NT2/D1 (cell line): ENCODE results near the gene ZMYND10.

Experiments used
- DNase-seq: peaks from one replicate; pipeline ENCODE4 v3.0.0-alpha.2; 2011; ENCODE audit warnings: low read depth, low spot score
- H3K27me3 ChIP-seq: 2 replicates; pipeline ENCODE4 v1.6.0; 2011; ENCODE audit warnings: mild to moderate bottlenecking; ENCODE audit not compliant: insufficient read length, insufficient read depth
- H3K36me3 ChIP-seq: 2 replicates; pipeline ENCODE4 v1.6.1; 2011; ENCODE audit warnings: mild to moderate bottlenecking, low read length, mixed read lengths; ENCODE audit not compliant: insufficient read depth, insufficient read length
- H3K4me1 ChIP-seq: 2 replicates; pipeline ENCODE4 v1.5.1; 2011; ENCODE audit not compliant: insufficient read depth, insufficient read length
- H3K4me3 ChIP-seq: 2 replicates; pipeline ENCODE4 v1.5.1; 2011; ENCODE audit warnings: low read depth; ENCODE audit not compliant: insufficient read length
- H3K9ac ChIP-seq: 2 replicates; pipeline ENCODE4 v1.6.0; 2011; ENCODE audit warnings: low read depth; ENCODE audit not compliant: insufficient read length
- H3K9me3 ChIP-seq: 2 replicates; pipeline ENCODE4 v1.5.1; 2011; ENCODE audit warnings: mild to moderate bottlenecking, low read length; ENCODE audit not compliant: insufficient read depth
- SUZ12 ChIP-seq: IDR thresholded peaks from 2 replicates; pipeline ENCODE4 v1.6.1; 2011; ENCODE audit not compliant: insufficient read length, insufficient read depth; ENCODE audit errors: extremely low read depth
- YY1 ChIP-seq: IDR thresholded peaks from 2 replicates; pipeline ENCODE4 v1.6.1; 2011; ENCODE audit not compliant: insufficient read length, insufficient read depth
- ZNF274 ChIP-seq: IDR thresholded peaks from 2 replicates; pipeline ENCODE4 v1.6.1; 2011; ENCODE audit warnings: mild to moderate bottlenecking, low read depth, low read length

ZMYND10 gene

GRCh38 chr3:50369012-50369670 lies 23.6 kb upstream of the ZMYND10 start:
- H3K4me3 ChIP-seq, result no peak overlapping the region
- no peak for TF ChIP-seq ZNF274
- no peak for TF ChIP-seq SUZ12
- TF ChIP-seq YY1, result no peak
- peaks cover 26% of the 10 kb centered on the region for H3K4me1 ChIP-seq
- H3K27me3 ChIP-seq, result peaks cover 9% of the 10 kb centered on the region
- H3K9ac ChIP-seq, result no peak overlapping the region
- H3K36me3 ChIP-seq, result no peaks in the 10 kb centered on the region
- no peaks in the 10 kb centered on the region for H3K9me3 ChIP-seq
- no peak for DNase-seq

GRCh38 chr3:50365842-50366220 lies 20.3 kb upstream of the ZMYND10 start:
- peak overlapping the region; percentile 79 for H3K9ac ChIP-seq

GRCh38 chr3:50365080-50365841 lies 19.7 kb upstream of the ZMYND10 start:
- peaks cover 18% of the 10 kb centered on the region for H3K27me3 ChIP-seq
- peak overlapping the region; percentile 79 for H3K9ac ChIP-seq
- H3K36me3 ChIP-seq, result no peaks in the 10 kb centered on the region
- peaks cover 13% of the 10 kb centered on the region for H3K4me1 ChIP-seq
- no peak for TF ChIP-seq ZNF274
- no peak for TF ChIP-seq SUZ12
- no peak for TF ChIP-seq YY1
- DNase-seq, result peak; percentile 68
- peak overlapping the region; percentile 59 for H3K4me3 ChIP-seq
- H3K9me3 ChIP-seq, result no peaks in the 10 kb centered on the region

More at GRCh38 chr3:50365842-50366220, 20.3 kb upstream of the ZMYND10 start:
- no peak overlapping the region for H3K4me3 ChIP-seq
- H3K4me1 ChIP-seq, result peaks cover 13% of the 10 kb centered on the region
- TF ChIP-seq ZNF274 (no peak), SUZ12 (no peak), YY1 (no peak)
- no peaks in the 10 kb centered on the region for H3K9me3 ChIP-seq
- H3K36me3 ChIP-seq, result no peaks in the 10 kb centered on the region
- DNase-seq, result no peak
- peaks cover 18% of the 10 kb centered on the region for H3K27me3 ChIP-seq

- DNase-seq, result no peak
Observed at GRCh38 chr3:50364573-50365079, 19.1 kb upstream of the ZMYND10 start.

GRCh38 chr3:50359760-50360110 lies 14.2 kb upstream of the ZMYND10 start:
- Histone ChIP-seq H3K9me3 (no peaks in the 10 kb centered on the region), H3K36me3 (peaks cover 41% of the 10 kb centered on the region), H3K27me3 (peaks cover 17% of the 10 kb centered on the region), H3K9ac (peak overlapping the region; percentile 76), H3K4me1 (peaks cover 31% of the 10 kb centered on the region), H3K4me3 (peak overlapping the region; percentile 92)
- DNase-seq, result no peak
- TF ChIP-seq YY1, result no peak
- TF ChIP-seq SUZ12, result no peak
- TF ChIP-seq ZNF274, result no peak

More at GRCh38 chr3:50364573-50365079, 19.1 kb upstream of the ZMYND10 start:
- H3K9ac ChIP-seq, result peak overlapping the region; percentile 84
- no peaks in the 10 kb centered on the region for H3K36me3 ChIP-seq
- H3K4me1 ChIP-seq, result peaks cover 18% of the 10 kb centered on the region
- H3K27me3 ChIP-seq, result peaks cover 21% of the 10 kb centered on the region
- TF ChIP-seq SUZ12 (no peak), ZNF274 (no peak)
- H3K4me3 ChIP-seq, result peak overlapping the region; percentile 59
- H3K9me3 ChIP-seq, result no peaks in the 10 kb centered on the region

GRCh38 chr3:50358911-50359759 lies 13.6 kb upstream of the ZMYND10 start, which contains the start of gene TMEM115:
Gene TMEM115, minus strand, starts transcription at chr3:50359521. Its CDS starts 458 bp downstream, at chr3:50359063.
- peak within 1 kb of the TSS; percentile 92 for H3K4me3 ChIP-seq
- H3K9ac ChIP-seq, result peak within 1 kb of the TSS; percentile 98
- H3K4me1 ChIP-seq, result peaks cover 25% of the 10 kb centered on the region
- peaks cover 47% of the 10 kb centered on the region for H3K36me3 ChIP-seq
- no peaks in the 10 kb centered on the region for H3K9me3 ChIP-seq
- H3K27me3 ChIP-seq, result peaks cover 11% of the 10 kb centered on the region
- no peak for TF ChIP-seq SUZ12
- peak; percentile 98 for DNase-seq
